Measurements from ENCODE around the gene VIPR2.

DNA sequence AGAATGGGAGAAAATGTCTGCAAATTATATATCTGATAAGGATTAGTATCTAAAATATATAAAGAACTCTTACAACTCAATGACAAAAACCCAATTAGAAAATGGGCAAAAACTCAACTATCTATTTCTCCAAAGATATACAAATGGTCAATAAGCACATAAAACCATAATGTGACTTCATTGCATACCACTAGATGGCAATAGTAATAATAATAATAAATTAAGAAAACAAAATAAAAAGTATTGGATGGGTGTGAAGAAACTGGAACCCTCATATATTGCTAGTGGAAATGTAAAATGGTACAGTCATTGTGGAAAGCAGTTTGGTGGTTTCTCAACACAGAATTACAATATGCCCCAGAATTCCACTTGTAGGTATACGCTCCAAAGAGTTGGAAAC is 98.8 kb downstream of the VIPR2 start:
- TF ChIP-seq, protein P1, sequence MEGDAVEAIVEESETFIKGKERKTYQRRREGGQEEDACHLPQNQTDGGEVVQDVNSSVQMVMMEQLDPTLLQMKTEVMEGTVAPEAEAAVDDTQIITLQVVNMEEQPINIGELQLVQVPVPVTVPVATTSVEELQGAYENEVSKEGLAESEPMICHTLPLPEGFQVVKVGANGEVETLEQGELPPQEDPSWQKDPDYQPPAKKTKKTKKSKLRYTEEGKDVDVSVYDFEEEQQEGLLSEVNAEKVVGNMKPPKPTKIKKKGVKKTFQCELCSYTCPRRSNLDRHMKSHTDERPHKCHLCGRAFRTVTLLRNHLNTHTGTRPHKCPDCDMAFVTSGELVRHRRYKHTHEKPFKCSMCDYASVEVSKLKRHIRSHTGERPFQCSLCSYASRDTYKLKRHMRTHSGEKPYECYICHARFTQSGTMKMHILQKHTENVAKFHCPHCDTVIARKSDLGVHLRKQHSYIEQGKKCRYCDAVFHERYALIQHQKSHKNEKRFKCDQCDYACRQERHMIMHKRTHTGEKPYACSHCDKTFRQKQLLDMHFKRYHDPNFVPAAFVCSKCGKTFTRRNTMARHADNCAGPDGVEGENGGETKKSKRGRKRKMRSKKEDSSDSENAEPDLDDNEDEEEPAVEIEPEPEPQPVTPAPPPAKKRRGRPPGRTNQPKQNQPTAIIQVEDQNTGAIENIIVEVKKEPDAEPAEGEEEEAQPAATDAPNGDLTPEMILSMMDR (IDR thresholded peaks at IDR 0.05): no peak
- TF ChIP-seq POLR2A (IDR thresholded peaks at IDR 0.05) (no peak), POLR2AphosphoS5 (IDR thresholded peaks at IDR 0.05) (no peak)
